GM12864 (cell line): ENCODE data around the gene MRPS30.
"Not testable (repeated sequence)": the region's sequence is repeated elsewhere in the genome, so short reads cannot be mapped to it uniquely, and the experiment has no call there.

Source experiments
- DNase-seq: peaks from one replicate; pipeline ENCODE4 v3.0.0-alpha.2; 2011; ENCODE audit warnings: low read depth
- H3K4me3 ChIP-seq: 2 replicates; pipeline ENCODE4 v1.5.1; 2011; ENCODE audit warnings: mild to moderate bottlenecking, low read depth, low read length, control low read depth
- CTCF ChIP-seq: IDR thresholded peaks from 2 replicates; pipeline ENCODE4 v1.5.1; 2011; ENCODE audit warnings: low read depth, mild to moderate bottlenecking, moderate library complexity, low read length, control low read depth, inconsistent platforms; ENCODE audit errors: missing control alignments

The MRPS30 gene

GRCh38 chr5:44801992-44802391 lies 6.8 kb upstream of the MRPS30 start:
- no peak overlapping the region for H3K4me3 ChIP-seq
- no peak for TF ChIP-seq CTCF
- no peak for DNase-seq

GRCh38 chr5:44806608-44807007 lies 2.1 kb upstream of the MRPS30 start:
- no peak for TF ChIP-seq CTCF
- no peak for DNase-seq
- H3K4me3 ChIP-seq, result no peak overlapping the region

GRCh38 chr5:44807269-44807668 lies 1.5 kb upstream of the MRPS30 start:
- no peak overlapping the region for H3K4me3 ChIP-seq
- no peak for DNase-seq
- TF ChIP-seq CTCF, result no peak

GRCh38 chr5:44809215-44809955 lies 638 bp downstream of the MRPS30 start:
- peak; percentile 37 for DNase-seq
- peak overlapping the region; percentile 94 for H3K4me3 ChIP-seq
- TF ChIP-seq CTCF, result no peak

GRCh38 chr5:44809956-44810420 lies 1.2 kb downstream of the MRPS30 start:
- DNase-seq, result no peak
- TF ChIP-seq CTCF, result no peak
- H3K4me3 ChIP-seq, result peak overlapping the region; percentile 94

GRCh38 chr5:44814761-44815160 lies 6.0 kb downstream of the MRPS30 start:
- TF ChIP-seq CTCF, result no peak
- DNase-seq, result no peak
- no peak overlapping the region for H3K4me3 ChIP-seq

GRCh38 chr5:44821164-44821563 lies 12.4 kb downstream of the MRPS30 start:
- TF ChIP-seq CTCF, result no peak
- no peak overlapping the region for H3K4me3 ChIP-seq
- no peak for DNase-seq

GRCh38 chr5:44824662-44825061 lies 15.9 kb downstream of the MRPS30 start:
- not testable (repeated sequence) for DNase-seq, H3K4me3 ChIP-seq
